GM12872 (cell line): Measurements from ENCODE around the gene P4HTM.

Experiments
- TF ChIP-seq, protein P1 (sequence below): IDR thresholded peaks from 3 replicates; pipeline ENCODE4 v1.5.1; 2011; ENCODE audit warnings: low read depth, mild to moderate bottlenecking, low read length, moderate library complexity; ENCODE audit not compliant: insufficient read depth

P4HTM gene, protein sequence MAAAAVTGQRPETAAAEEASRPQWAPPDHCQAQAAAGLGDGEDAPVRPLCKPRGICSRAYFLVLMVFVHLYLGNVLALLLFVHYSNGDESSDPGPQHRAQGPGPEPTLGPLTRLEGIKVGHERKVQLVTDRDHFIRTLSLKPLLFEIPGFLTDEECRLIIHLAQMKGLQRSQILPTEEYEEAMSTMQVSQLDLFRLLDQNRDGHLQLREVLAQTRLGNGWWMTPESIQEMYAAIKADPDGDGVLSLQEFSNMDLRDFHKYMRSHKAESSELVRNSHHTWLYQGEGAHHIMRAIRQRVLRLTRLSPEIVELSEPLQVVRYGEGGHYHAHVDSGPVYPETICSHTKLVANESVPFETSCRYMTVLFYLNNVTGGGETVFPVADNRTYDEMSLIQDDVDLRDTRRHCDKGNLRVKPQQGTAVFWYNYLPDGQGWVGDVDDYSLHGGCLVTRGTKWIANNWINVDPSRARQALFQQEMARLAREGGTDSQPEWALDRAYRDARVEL

DNA sequence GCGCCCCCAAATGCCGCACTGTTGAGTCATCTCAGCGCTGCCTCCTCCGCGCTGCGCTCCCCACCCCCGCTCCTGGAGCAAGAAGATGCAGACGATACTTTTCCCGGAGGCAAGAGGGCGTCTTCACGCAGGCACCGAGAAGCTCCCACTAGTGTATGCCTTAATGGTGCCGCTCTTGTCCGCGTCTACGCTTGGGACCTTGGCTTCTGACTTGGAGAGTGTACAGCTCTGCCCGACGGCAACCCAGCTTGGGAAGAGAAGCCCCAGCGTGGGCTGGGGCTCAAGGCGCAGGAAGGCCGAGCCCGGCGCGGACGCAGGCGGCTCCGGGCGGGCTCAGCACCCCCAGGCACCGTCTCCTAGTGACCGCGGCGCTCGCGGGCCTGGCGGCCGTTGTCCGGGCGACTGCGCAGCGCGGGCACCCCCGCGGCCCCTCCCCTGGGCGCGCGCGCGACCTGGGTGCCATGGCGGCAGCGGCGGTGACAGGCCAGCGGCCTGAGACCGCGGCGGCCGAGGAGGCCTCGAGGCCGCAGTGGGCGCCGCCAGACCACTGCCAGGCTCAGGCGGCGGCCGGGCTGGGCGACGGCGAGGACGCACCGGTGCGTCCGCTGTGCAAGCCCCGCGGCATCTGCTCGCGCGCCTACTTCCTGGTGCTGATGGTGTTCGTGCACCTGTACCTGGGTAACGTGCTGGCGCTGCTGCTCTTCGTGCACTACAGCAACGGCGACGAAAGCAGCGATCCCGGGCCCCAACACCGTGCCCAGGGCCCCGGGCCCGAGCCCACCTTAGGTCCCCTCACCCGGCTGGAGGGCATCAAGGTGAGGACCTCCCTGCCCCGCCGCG, at the start of gene P4HTM:
P4HTM (plus strand) TSS at position 446 of the 840 bp plus-strand sequence; CDS start at position 462, 16 bp downstream.
- TF ChIP-seq, protein P1, sequence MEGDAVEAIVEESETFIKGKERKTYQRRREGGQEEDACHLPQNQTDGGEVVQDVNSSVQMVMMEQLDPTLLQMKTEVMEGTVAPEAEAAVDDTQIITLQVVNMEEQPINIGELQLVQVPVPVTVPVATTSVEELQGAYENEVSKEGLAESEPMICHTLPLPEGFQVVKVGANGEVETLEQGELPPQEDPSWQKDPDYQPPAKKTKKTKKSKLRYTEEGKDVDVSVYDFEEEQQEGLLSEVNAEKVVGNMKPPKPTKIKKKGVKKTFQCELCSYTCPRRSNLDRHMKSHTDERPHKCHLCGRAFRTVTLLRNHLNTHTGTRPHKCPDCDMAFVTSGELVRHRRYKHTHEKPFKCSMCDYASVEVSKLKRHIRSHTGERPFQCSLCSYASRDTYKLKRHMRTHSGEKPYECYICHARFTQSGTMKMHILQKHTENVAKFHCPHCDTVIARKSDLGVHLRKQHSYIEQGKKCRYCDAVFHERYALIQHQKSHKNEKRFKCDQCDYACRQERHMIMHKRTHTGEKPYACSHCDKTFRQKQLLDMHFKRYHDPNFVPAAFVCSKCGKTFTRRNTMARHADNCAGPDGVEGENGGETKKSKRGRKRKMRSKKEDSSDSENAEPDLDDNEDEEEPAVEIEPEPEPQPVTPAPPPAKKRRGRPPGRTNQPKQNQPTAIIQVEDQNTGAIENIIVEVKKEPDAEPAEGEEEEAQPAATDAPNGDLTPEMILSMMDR, result peak; percentile 24; the same call in 1 of the 3 replicates

DNA sequence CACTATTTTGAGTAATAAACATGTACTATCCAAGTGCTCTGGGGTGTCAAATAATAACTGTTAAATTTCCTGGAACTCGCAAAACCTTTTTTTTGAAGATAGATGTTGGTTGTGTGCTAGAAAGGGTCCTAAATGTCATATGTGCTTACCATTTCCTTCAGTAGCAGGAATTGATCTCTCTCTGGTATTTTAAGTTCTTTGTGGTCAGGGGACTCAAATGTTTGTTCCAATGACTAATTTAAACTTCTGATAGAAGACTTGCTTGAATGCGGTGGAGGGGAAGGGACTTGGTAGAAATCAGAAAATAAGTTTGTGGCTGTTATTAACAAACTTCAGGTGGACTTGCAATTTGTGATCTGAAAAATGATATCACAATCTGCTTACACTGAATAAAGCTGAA, 44.6 kb upstream of the P4HTM start:
- TF ChIP-seq, protein P1, result no peak

DNA sequence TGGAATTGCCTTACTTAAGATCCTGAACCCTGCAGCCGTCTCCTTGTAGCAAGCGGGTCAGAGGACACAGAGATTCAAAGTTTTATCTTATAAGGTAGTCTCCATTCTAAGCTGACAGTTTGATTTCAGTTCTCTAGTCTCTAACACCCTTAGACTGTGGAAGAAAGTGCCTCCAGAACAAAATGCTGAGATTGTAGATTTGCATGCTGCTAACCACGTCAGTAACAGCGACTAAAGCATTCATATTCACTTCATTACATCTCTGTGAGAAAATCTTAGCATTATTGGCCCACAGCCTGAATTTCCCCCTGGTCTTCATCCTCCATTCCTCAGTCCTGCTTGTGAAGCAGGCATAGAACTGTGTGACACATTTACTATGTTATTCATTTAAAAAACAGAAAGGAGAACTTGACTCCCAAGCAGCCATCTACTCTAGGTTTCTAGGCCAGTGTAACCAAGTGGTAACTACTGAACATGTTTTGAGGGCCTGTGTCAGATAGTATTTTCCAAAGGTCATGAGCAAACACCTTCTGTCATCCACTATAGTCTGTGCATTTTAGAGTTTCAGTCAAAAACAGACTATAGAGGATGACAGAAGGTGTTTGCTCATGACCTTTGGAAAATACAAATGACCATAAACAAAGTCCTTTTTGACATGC, 44.0 kb upstream of the P4HTM start:
- TF ChIP-seq, protein P1, result no peak

DNA sequence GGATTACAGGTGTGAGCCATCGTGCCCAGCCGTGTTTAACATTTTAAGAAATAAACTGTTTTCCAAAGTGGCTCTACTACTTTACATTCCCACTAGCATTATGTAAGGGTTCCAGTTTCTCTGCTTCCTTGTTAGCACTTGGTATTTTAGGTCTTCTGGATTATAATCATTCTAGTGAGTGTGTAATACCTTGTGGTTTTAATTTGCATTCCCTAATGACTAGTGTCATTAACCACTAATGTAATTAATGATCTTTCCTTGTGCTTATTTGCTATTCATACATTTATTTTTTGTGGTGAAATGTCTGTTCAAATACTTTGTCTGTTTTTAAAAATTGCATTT, 40.7 kb upstream of the P4HTM start:
- TF ChIP-seq, protein P1, result no peak

DNA sequence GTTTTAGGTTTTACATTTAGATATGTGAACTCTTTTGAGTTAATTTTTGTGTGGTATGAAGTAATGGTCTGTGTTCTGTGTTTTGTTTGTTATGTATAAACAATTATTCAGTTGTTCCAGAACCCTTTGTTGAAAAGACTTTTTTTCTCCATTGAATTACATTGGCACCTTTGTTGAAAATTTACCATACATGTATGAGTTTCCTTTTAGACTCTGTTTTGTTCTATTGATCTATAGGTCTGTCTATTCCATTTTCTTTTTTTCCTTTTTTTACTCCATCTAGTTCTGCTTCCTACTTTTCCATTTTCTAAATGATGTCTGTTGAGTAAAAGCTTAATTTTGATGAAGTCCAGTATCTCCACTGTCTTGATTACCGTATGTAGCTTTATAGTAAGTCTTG, 40.0 kb upstream of the P4HTM start:
- TF ChIP-seq, protein P1, result no peak

DNA sequence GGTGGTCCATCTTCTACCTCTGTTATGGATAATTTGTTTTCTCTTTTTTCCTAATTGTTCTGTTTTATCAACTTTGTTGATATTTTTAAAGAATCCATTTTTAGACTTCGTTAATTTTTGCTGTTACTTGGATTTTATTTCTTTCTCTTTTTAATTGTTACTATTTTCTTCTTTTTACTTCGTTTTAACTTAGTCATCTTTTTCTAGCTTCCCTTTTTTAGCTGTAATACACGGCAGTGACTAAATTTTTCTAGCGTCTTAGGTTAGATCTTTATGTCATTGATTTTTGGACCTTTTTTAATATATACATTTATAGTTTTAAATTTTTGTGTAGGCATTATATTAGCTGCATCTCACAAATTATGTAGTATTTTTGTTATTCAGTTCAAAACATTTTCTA, 38.3 kb upstream of the P4HTM start:
- TF ChIP-seq, protein P1, result no peak

DNA sequence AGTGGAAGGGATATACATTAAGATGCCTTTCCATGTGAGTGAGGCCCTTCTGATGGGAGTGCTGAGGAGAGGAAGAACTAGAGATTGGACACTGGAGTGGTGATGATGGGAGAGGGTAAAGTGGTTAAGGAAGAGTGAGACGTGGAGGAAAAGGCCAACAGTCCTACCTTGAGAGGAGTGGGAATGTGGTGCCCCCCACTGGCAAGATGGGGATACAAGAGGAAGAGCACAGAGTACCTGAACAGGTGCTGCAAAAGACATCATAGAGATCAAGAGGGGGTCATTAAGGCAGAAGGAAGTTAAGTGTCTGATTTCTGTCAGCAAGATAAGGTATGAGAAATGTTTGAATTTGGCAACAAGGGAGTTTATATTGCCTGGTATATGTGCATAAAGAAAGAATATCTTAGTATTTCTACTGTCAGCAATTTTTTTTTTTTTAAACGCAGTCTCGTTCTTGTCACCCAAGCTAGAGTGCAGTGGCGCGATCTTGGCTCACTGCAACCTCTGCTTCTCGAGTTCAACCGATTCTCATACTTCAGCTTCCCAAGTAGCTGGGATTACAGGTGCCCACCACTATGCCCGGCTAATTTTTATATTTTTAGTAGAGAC, 37.4 kb upstream of the P4HTM start:
- TF ChIP-seq, protein P1, result peak; percentile 68
